K562 (cell line): ENCODE data around the gene HYAL1. TPM values are rescaled to one million over a fixed set of nuclear protein-coding genes. Genes with fewer than 3 reads are reported as not detected.
A peak's percentile ranks its signal among the peaks of the same experiment; 100 is the strongest.

Experiments used
- ATAC-seq: fragments of 200-7000 bp; cut with Tn5 transposase; 3 replicates; pipeline ENCODE4 v1.9.1; 2020; ENCODE audit warnings: moderate library complexity
- BruUV-seq: library from RNA; stranded (reverse); fragments of 400-500 nt; replicated peaks from 2 replicates; lab custom pipeline; 2021; lab: Mats Ljungman, UMichigan
- CTCF ChIA-PET: fragments of 300-600 bp; formaldehyde crosslinking; extraction: SDS; loops from one replicate; lab custom pipeline; 2021; ENCODE audit warnings: low intra/inter-chr PET ratio; lab: Yijun Ruan, JAX
- POLR2A ChIA-PET: fragments of 300-600, 350-650 bp; sonication (Branson Sonifier 250); formaldehyde crosslinking; extraction: SDS; loops from one replicate; lab custom pipeline; 2021; ENCODE audit warnings: antibody characterized with exemption, inconsistent platforms; lab: Yijun Ruan, JAX
- DNase-seq, 4 experiments: peaks; one replicate each; pipeline versions ENCODE4 v3.0.0 to v3.0.0-alpha.2; 2011 to 2018; ENCODE audit warnings: low spot score in 3 of 4, mixed read lengths in 3 of 4; ENCODE audit errors: extremely low read depth in 1 of 4
- FAIRE-seq: peaks from 2 replicates; lab custom pipeline; 2011; peaks lifted over from hg19 to GRCh38; lab: Jason Lieb, UNC
- H2AFZ ChIP-seq: 2 replicates; pipeline ENCODE4 v1.6.0; 2011; ENCODE audit warnings: low read depth, low read length, control low read depth, inconsistent platforms
- H3K27ac ChIP-seq: fragments of 200-600 bp; 3 replicates; pipeline ENCODE4 v1.8.0; 2011; ENCODE audit warnings: low read depth, mild to moderate bottlenecking, control low read depth, inconsistent platforms, low read length, moderate library complexity, mixed read lengths; ENCODE audit errors: extremely low read depth
- H3K27me3 ChIP-seq, 2 experiments: fragments of 300-600 bp in 1 of 2; 2 replicates in 1 of 2; 3 replicates in 1 of 2; pipeline versions ENCODE4 v1.6.0 to v1.8.0; 2011; ENCODE audit warnings: inconsistent platforms in 2 of 2, low read length in 2 of 2, mild to moderate bottlenecking in 1 of 2, mixed read lengths in 1 of 2, moderate library complexity in 1 of 2; ENCODE audit not compliant: control insufficient read depth in 2 of 2, insufficient read depth in 2 of 2
- H3K36me3 ChIP-seq: fragments of 300-600 bp; 3 replicates; pipeline ENCODE4 v1.8.0; 2011; ENCODE audit warnings: mild to moderate bottlenecking, low read length, inconsistent platforms; ENCODE audit not compliant: control insufficient read depth, insufficient read depth
- H3K4me1 ChIP-seq, 2 experiments: fragments of 200-600 bp in 1 of 2; replicated peaks in 1 of 2; 2 replicates in 1 of 2; 3 replicates in 1 of 2; pipeline versions ENCODE4 v1.5.1 to v1.8.0; 2011; ENCODE audit warnings: inconsistent platforms in 2 of 2, low read length in 2 of 2, mild to moderate bottlenecking in 1 of 2, mixed read lengths in 1 of 2, moderate library complexity in 1 of 2; ENCODE audit not compliant: control insufficient read depth in 2 of 2, insufficient read depth in 2 of 2
- H3K4me2 ChIP-seq: 2 replicates; pipeline ENCODE4 v1.6.1; 2011; ENCODE audit warnings: low read length, control low read depth, inconsistent platforms, mixed read lengths; ENCODE audit not compliant: insufficient read depth
- H3K4me3 ChIP-seq: fragments of 200-600 bp; sonication (generic), shearing (Covaris generic); 2 replicates; pipeline ENCODE4 v1.5.1; 2016; ENCODE audit warnings: control low read depth, inconsistent platforms
- H3K79me2 ChIP-seq: fragments of 200-600 bp; 3 replicates; pipeline ENCODE4 v1.8.0; 2011; ENCODE audit warnings: low read length, inconsistent platforms; ENCODE audit not compliant: control insufficient read depth, insufficient read depth
- H3K9ac ChIP-seq, 2 experiments: 2 replicates each; pipeline versions ENCODE4 v1.6.0 to v1.6.1; 2011; ENCODE audit warnings: low read depth in 2 of 2, low read length in 2 of 2, control low read depth in 1 of 2, inconsistent platforms in 1 of 2, mild to moderate bottlenecking in 1 of 2, mixed read lengths in 1 of 2; ENCODE audit not compliant: insufficient read depth in 1 of 2
- H3K9me1 ChIP-seq: one replicate; pipeline ENCODE4 v1.6.0; 2011; ENCODE audit warnings: inconsistent platforms, mild to moderate bottlenecking, low read length, moderate library complexity; ENCODE audit not compliant: control insufficient read depth, insufficient read depth
- H3K9me3 ChIP-seq: replicated peaks from 2 replicates; pipeline ENCODE4 v1.5.1; 2011; ENCODE audit warnings: low read depth, low read length, inconsistent platforms; ENCODE audit not compliant: control insufficient read depth, insufficient read depth
- H4K20me1 ChIP-seq: replicated peaks from 2 replicates; pipeline ENCODE4 v1.6.1; 2011; ENCODE audit warnings: low read length, inconsistent platforms, mixed read lengths; ENCODE audit not compliant: control insufficient read depth, insufficient read depth
- BCL6 ChIP-seq: fragments of 250-450 bp; sonication (Bioruptor Pico); IDR thresholded peaks from 2 replicates; pipeline ENCODE4 v1.4.0; 2020
- CBX1 ChIP-seq: sonication (generic); IDR thresholded peaks from 2 replicates; pipeline ENCODE4 v1.6.1; 2016; ENCODE audit warnings: antibody characterized with exemption, low read depth, mild to moderate bottlenecking
- CHD1 ChIP-seq: fragments of 200-600 bp; sonication (generic); IDR thresholded peaks from one replicate; pipeline ENCODE4 v1.6.1; 2012; ENCODE audit warnings: mild to moderate bottlenecking, moderate library complexity, low read length, inconsistent platforms
- COPS2 ChIP-seq: fragments of 450-650 bp; conservative IDR thresholded peaks from 2 replicates; pipeline ENCODE4 v1.6.1; 2016; ENCODE audit warnings: mild to moderate bottlenecking, moderate library complexity
- EZH2 ChIP-seq: IDR thresholded peaks from 2 replicates; pipeline ENCODE4 v1.6.1; 2012; ENCODE audit warnings: low read depth, mild to moderate bottlenecking, inconsistent platforms, low read length, borderline replicate concordance
- NONO ChIP-seq, 2 experiments: fragments of 200-400 bp in 1 of 2; fragments of 450-650 bp in 1 of 2; formaldehyde crosslinking in 1 of 2; IDR thresholded peaks; 2 replicates each; pipeline ENCODE4 v1.6.1; 2017; ENCODE audit warnings: low read depth in 2 of 2, mild to moderate bottlenecking in 2 of 2, moderate library complexity in 2 of 2, low read length in 1 of 2
- RAD21 ChIP-seq, 2 experiments: fragments of 250-450 bp in 1 of 2; fragments of 450-650 bp in 1 of 2; sonication (Bioruptor Pico) in 1 of 2; formaldehyde crosslinking in 1 of 2; IDR thresholded peaks in 1 of 2; conservative IDR thresholded peaks in 1 of 2; 2 replicates each; pipeline versions ENCODE4 v1.4.0 to v1.8.0; 2020 to 2022; ENCODE audit warnings: mild to moderate bottlenecking in 2 of 2, moderate library complexity in 1 of 2
- SPI1 ChIP-seq: IDR thresholded peaks from 2 replicates; pipeline ENCODE4 v1.6.1; 2011; ENCODE audit warnings: low read depth, low read length, control low read depth, borderline replicate concordance
- STAG1 ChIP-seq: sonication (generic); formaldehyde crosslinking; IDR thresholded peaks from 2 replicates; pipeline ENCODE4 v1.5.0; 2020; ENCODE audit warnings: missing genetic modification reagents, borderline replicate concordance
- YY1 ChIP-seq, 3 experiments: IDR thresholded peaks; 2 replicates each; pipeline ENCODE4 v1.6.1; 2011; ENCODE audit warnings: low read length in 2 of 3, mild to moderate bottlenecking in 2 of 3, moderate library complexity in 2 of 3, borderline replicate concordance in 1 of 3, control low read depth in 1 of 3, low read depth in 1 of 3; ENCODE audit not compliant: insufficient read depth in 3 of 3, insufficient replicate concordance in 2 of 3, control insufficient read depth in 1 of 3, insufficient read length in 1 of 3; ENCODE audit errors: extremely low read depth in 1 of 3
- ZBTB1 ChIP-seq: sonication (generic); formaldehyde crosslinking; IDR thresholded peaks from 2 replicates; pipeline ENCODE4 v1.8.1; 2023; ENCODE audit warnings: missing genetic modification reagents, low read depth, mild to moderate bottlenecking, borderline replicate concordance
- ZBTB7A ChIP-seq: IDR thresholded peaks from 2 replicates; pipeline ENCODE4 v1.6.1; 2011; ENCODE audit warnings: low read depth, mild to moderate bottlenecking, low read length, moderate library complexity, borderline replicate concordance; ENCODE audit not compliant: control insufficient read depth
- ZBTB8A ChIP-seq: fragments of 450-650 bp; IDR thresholded peaks from 2 replicates; pipeline ENCODE4 v1.6.1; 2018; ENCODE audit warnings: mild to moderate bottlenecking, moderate library complexity; ENCODE audit not compliant: partially characterized antibody
- ZNF133 ChIP-seq: fragments of 250-450 bp; sonication (Bioruptor Pico); IDR thresholded peaks from 2 replicates; pipeline ENCODE4 v1.4.0; 2020; ENCODE audit warnings: mild to moderate bottlenecking
- ZNF444 ChIP-seq: fragments of 250-450 bp; sonication (Bioruptor Pico); IDR thresholded peaks from 2 replicates; pipeline ENCODE4 v1.4.0; 2020; ENCODE audit warnings: mild to moderate bottlenecking, moderate library complexity
- ZNF77 ChIP-seq: fragments of 250-450 bp; sonication (Bioruptor Pico); IDR thresholded peaks from 2 replicates; pipeline ENCODE4 v1.5.0; 2020
- WGBS: fragments of 100-300 bp; shearing (Covaris generic); methylation state at CpG from one replicate; pipeline ENCODE4 v1.1.6; 2016; ENCODE audit warnings: low coverage, mixed read lengths; ENCODE audit not compliant: insufficient coverage; ENCODE audit errors: missing lambda C conversion rate; 5-methylcytosine and 5-hydroxymethylcytosine counted together
- in situ Hi-C: fragments of 300-500 bp; cut with MboI; formaldehyde crosslinking; loops from 4 replicates; pipeline ENCODE4 v1.15.0; 2018; ENCODE audit warnings: inconsistent platforms, mixed read lengths
- intact Hi-C: fragments of 100-400 bp; cut with micrococcal nuclease; formaldehyde crosslinking; loops from 2 replicates; pipeline ENCODE4 v1.14.2; 2022
- polyA plus RNA-seq, 8 experiments: library from polyadenylated mRNA; depleted of rRNA in 4 of 8; stranded (reverse) in 5 of 8; unstranded in 3 of 8; fragments of >200 nt; fragmentation: Nextera tagmentation in 2 of 8; fragmentation: Illumina TruSeq in 1 of 8; extraction: Ambion mirVana in 2 of 8; extraction: Trizol in 1 of 8; gene quantifications; 2 replicates each; pipeline versions ENCODE4 v1.2.1 to v1.2.3, GENCODE V29; 2011 to 2014; ENCODE audit warnings: inconsistent platforms in 1 of 8, missing spikeins in 1 of 8
- total RNA-seq, 7 experiments: library from RNA; depleted of rRNA in 6 of 7; stranded (reverse); fragments of >200 nt in 6 of 7; fragmentation: Illumina TruSeq in 2 of 7; extraction: Trizol in 2 of 7; gene quantifications; 2 replicates each; pipeline versions ENCODE4 v1.2.1 to v1.2.3, GENCODE V29; 2011 to 2021; ENCODE audit warnings: low replicate concordance in 1 of 7
- TF ChIP-seq, protein P1 (sequence below), 2 experiments: IDR thresholded peaks; 2 replicates each; pipeline ENCODE4 v1.6.1; 2011; ENCODE audit warnings: borderline replicate concordance in 1 of 2, control low read depth in 1 of 2, low read depth in 1 of 2, low read length in 1 of 2, mild to moderate bottlenecking in 1 of 2, mixed read lengths in 1 of 2, moderate library complexity in 1 of 2; ENCODE audit not compliant: insufficient read depth in 1 of 2, insufficient read length in 1 of 2, poor library complexity in 1 of 2, severe bottlenecking in 1 of 2; ENCODE audit errors: extremely low read depth in 1 of 2
- TF ChIP-seq, protein P2 (sequence below): fragments of 450-650 bp; IDR thresholded peaks from 2 replicates; pipeline ENCODE4 v1.6.1; 2016; ENCODE audit warnings: missing biosample characterization, missing genetic modification characterization

Gene HYAL1
- total and polyA plus RNA-seq, 9 of the 15 experiments (the other 6 are each of a cell fraction or from before 2014, with no cell fraction given): 1.4 to 8.5 (median 4.7) TPM

DNA sequence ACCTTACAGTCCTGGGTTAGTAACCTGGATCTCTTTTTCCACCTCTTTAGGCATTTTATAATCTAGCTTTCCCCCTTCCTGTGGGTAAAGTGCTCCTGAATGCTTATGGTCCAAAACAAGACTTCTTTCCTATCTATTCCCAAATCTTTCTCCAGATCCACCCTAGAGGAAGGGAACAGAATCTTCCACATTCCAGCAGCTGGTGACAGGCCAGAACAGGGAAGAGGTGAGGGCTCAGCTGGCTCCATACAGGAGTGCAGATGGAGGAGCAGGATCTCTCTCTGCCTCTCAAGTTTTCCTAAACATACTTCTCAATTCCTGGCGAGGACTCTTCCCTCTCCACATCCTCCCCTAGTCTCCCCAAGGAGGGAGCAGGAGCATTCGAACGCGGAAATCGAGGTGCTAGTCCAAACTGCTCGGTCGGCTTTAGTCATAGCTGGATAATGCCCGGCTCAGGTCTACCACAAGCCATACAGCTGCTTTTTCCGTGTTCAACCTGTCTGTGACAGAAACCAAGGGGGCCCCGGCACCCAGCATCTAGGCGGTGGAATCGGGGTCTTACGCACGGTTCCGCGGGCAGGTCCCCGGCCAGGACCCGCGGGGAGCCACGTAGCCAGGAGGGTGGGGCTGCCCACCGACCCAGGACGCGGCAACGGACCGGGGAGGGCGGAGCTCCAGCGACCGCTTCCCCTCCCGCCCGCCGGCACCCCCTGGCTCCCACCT, 33.2 kb upstream of the HYAL1 start:
- peak overlapping the region; percentile 98 to 99 for H3K9ac ChIP-seq
- H3K9me3 ChIP-seq: no peaks in the 10 kb centered on the region
- H3K4me2 ChIP-seq: peak overlapping the region; percentile 95
- peaks cover 4% of the 10 kb centered on the region for H3K9me1 ChIP-seq
- WGBS: 0% methylated on average over 7 of the region's 31 CpGs
- H3K79me2 ChIP-seq: peaks cover 85% of the 10 kb centered on the region
- peaks cover 14% of the 10 kb centered on the region for H4K20me1 ChIP-seq
- peak in 2 of 4 experiments; percentile 66 to 68 for DNase-seq
- BruUV-seq: TSS peak; percentile 41
- H3K27me3 ChIP-seq: no peaks in the 10 kb centered on the region
- CTCF ChIA-PET: no interaction called here
- peak overlapping the region; percentile 99 for H3K27ac ChIP-seq
- in situ Hi-C loops: no loop called here
- no peak for FAIRE-seq
- POLR2A ChIA-PET: interaction anchor here (0.6 to 2.5 kb wide), 23 partner anchors 9 to 936 kb away, joined by 3 to 31 read pairs (median 3); partner anchors contain the start of genes CYB561D2, HYAL1, NPRL2 and TUSC2
- intact Hi-C loops: no loop called here
- peak overlapping the region; percentile 96 for H3K4me3 ChIP-seq
- H2AFZ ChIP-seq: 0 out of 2 replicates have a peak overlapping the region, but pooled peaks have one; percentile 11
- H3K36me3 ChIP-seq: peaks cover 46% of the 10 kb centered on the region; the same call in 2 of the 3 replicates
- peak; percentile 35 for ATAC-seq
- H3K4me1 ChIP-seq: peaks cover 27 to 40% of the 10 kb centered on the region in 2 experiments; a peak in 4 of 5 replicates
- TF ChIP-seq ZNF444 (CRISPR knock-in tag) (no peak), ZNF77 (no peak), ZBTB7A (peak; percentile 41; the same call in 1 of the 2 replicates), BCL6 (CRISPR knock-in tag) (no peak), SPI1 (no peak), RAD21 (CRISPR knock-in tag; conservative IDR thresholded peaks at IDR 0.05 in 1 of 2, IDR thresholded peaks at IDR 0.05 in 1 of 2) (no peak), STAG1 (CRISPR knock-in tag) (0 out of 2 replicates have a peak, but pooled peaks have one; percentile 43), EZH2 (no peak), ZBTB1 (0 out of 2 replicates have a peak, but pooled peaks have one; percentile 15), CBX1 (0 out of 2 replicates have a peak, but pooled peaks have one; percentile 13), ZBTB8A (no peak), NONO (IDR thresholded peaks at IDR 0.05; ENCODE audit: low read depth in 2 of 2, low read length in 1 of 2) (no peak), ZNF133 (CRISPR knock-in tag) (no peak), COPS2 (no peak), YY1 (IDR thresholded peaks at IDR 0.05; ENCODE audit: borderline replicate concordance in 1 of 3, control insufficient read depth in 1 of 3, extremely low read depth in 1 of 3, insufficient read depth in 3 of 3, insufficient read length in 1 of 3, insufficient replicate concordance in 2 of 3, low read depth in 1 of 3, low read length in 2 of 3) (no peak), CHD1 (peak; percentile 68)
- TF ChIP-seq, protein P1, sequence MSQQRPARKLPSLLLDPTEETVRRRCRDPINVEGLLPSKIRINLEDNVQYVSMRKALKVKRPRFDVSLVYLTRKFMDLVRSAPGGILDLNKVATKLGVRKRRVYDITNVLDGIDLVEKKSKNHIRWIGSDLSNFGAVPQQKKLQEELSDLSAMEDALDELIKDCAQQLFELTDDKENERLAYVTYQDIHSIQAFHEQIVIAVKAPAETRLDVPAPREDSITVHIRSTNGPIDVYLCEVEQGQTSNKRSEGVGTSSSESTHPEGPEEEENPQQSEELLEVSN (IDR thresholded peaks at IDR 0.05; ENCODE audit: borderline replicate concordance in 1 of 2, extremely low read depth in 1 of 2, insufficient read depth in 1 of 2, insufficient read length in 1 of 2, low read depth in 1 of 2, low read length in 1 of 2, poor library complexity in 1 of 2, severe bottlenecking in 1 of 2): peak in 1 of 2 experiments; percentile 74
- TF ChIP-seq, protein P2, sequence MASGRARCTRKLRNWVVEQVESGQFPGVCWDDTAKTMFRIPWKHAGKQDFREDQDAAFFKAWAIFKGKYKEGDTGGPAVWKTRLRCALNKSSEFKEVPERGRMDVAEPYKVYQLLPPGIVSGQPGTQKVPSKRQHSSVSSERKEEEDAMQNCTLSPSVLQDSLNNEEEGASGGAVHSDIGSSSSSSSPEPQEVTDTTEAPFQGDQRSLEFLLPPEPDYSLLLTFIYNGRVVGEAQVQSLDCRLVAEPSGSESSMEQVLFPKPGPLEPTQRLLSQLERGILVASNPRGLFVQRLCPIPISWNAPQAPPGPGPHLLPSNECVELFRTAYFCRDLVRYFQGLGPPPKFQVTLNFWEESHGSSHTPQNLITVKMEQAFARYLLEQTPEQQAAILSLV (tag): no peak
